GM12892 (cell line): ENCODE results near the gene ZNRF3.

Source experiments
- POLR2A ChIP-seq: IDR thresholded peaks from 2 replicates; pipeline ENCODE4 v1.6.1; 2011; ENCODE audit warnings: low read depth, low read length, control low read depth
- POLR2AphosphoS5 ChIP-seq: IDR thresholded peaks from 2 replicates; pipeline ENCODE4 v1.6.1; 2011; ENCODE audit warnings: low read depth, low read length, control low read depth
- TAF1 ChIP-seq: IDR thresholded peaks from 2 replicates; pipeline ENCODE4 v1.6.1; 2011; ENCODE audit warnings: low read depth, mild to moderate bottlenecking, control low read depth, low read length, borderline replicate concordance

DNA sequence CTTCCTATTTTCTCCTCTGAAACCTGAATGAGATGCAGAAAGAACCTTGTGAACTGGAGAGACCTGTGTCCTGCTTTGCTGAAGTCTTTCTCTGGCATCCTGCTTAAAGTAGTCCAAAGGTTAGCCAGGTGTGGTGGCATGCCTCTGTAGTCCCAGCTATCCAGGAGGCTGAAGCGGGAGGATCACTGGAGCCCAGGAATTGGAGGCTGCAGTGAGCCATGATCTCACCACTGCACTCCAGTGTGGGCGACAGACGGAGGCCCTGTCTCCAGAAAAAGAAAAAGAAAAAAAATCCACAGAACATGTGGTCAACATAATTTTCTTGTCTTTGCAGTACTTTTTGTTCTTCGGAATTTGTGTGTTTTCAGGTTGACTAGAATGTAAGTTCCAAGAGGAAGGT, 187.1 kb downstream of the ZNRF3 start:
- TF ChIP-seq POLR2A (no peak), TAF1 (no peak), POLR2AphosphoS5 (no peak)
